Panc1 (cell line): ENCODE data around the gene CCDC6.

Experiments
- POLR2AphosphoS5 ChIP-seq: IDR thresholded peaks from 2 replicates; pipeline ENCODE4 v1.6.1; 2012; ENCODE audit warnings: mild to moderate bottlenecking, low read depth, low read length, moderate library complexity
- TF ChIP-seq, protein P1 (sequence below): fragments of 450-650 bp; IDR thresholded peaks from 2 replicates; pipeline ENCODE4 v1.5.1; 2017; ENCODE audit warnings: mild to moderate bottlenecking
- TF ChIP-seq, protein P2 (sequence below), 2 experiments: IDR thresholded peaks; 2 replicates each; pipeline ENCODE4 v1.6.1; 2011 to 2012; ENCODE audit warnings: low read depth in 2 of 2, control low read depth in 1 of 2, low read length in 1 of 2, mild to moderate bottlenecking in 1 of 2, moderate library complexity in 1 of 2; ENCODE audit not compliant: insufficient read depth in 1 of 2

DNA sequence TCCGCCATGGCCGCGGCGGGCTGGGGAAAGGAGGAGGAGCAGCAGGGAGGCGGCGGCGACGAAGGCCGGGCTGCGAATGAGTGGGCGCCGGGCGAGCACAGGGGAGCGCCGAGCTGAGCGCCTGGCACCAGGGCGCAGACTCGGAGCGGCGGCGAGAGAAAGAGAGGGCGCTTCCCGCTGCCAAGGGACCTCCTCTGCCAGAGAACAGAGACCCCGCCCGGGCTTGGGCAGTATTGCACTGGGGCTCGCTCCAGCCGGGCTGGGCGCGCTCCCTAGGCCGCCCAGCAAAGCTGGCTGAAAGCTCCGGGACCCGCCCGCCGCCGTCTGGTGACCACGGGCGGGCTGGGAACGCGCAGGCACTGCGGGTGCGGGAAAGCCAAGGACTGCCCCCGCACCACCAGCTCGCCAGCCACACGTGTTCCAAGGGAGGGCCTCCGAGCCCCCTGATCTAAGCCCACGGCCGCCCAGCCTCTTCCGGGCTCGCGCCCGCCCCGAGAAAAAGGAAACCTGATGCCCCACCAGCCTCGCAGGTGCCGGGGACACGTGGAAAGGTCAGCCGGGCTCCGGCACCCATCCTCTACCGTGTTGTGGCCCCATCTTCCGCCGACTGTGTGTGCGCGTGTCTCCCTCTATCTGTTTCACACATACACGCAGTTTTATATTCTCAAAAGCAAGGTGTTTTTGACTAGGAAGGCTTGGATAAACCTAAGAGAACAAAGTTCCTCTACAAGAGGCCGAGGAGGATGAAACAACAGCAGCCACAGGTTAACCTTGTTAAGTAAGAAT is at the start of gene CCDC6:
- TF ChIP-seq, protein P1, sequence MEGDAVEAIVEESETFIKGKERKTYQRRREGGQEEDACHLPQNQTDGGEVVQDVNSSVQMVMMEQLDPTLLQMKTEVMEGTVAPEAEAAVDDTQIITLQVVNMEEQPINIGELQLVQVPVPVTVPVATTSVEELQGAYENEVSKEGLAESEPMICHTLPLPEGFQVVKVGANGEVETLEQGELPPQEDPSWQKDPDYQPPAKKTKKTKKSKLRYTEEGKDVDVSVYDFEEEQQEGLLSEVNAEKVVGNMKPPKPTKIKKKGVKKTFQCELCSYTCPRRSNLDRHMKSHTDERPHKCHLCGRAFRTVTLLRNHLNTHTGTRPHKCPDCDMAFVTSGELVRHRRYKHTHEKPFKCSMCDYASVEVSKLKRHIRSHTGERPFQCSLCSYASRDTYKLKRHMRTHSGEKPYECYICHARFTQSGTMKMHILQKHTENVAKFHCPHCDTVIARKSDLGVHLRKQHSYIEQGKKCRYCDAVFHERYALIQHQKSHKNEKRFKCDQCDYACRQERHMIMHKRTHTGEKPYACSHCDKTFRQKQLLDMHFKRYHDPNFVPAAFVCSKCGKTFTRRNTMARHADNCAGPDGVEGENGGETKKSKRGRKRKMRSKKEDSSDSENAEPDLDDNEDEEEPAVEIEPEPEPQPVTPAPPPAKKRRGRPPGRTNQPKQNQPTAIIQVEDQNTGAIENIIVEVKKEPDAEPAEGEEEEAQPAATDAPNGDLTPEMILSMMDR = peak; percentile 96
- TF ChIP-seq POLR2AphosphoS5 = peak; percentile 75
- TF ChIP-seq, protein P2, sequence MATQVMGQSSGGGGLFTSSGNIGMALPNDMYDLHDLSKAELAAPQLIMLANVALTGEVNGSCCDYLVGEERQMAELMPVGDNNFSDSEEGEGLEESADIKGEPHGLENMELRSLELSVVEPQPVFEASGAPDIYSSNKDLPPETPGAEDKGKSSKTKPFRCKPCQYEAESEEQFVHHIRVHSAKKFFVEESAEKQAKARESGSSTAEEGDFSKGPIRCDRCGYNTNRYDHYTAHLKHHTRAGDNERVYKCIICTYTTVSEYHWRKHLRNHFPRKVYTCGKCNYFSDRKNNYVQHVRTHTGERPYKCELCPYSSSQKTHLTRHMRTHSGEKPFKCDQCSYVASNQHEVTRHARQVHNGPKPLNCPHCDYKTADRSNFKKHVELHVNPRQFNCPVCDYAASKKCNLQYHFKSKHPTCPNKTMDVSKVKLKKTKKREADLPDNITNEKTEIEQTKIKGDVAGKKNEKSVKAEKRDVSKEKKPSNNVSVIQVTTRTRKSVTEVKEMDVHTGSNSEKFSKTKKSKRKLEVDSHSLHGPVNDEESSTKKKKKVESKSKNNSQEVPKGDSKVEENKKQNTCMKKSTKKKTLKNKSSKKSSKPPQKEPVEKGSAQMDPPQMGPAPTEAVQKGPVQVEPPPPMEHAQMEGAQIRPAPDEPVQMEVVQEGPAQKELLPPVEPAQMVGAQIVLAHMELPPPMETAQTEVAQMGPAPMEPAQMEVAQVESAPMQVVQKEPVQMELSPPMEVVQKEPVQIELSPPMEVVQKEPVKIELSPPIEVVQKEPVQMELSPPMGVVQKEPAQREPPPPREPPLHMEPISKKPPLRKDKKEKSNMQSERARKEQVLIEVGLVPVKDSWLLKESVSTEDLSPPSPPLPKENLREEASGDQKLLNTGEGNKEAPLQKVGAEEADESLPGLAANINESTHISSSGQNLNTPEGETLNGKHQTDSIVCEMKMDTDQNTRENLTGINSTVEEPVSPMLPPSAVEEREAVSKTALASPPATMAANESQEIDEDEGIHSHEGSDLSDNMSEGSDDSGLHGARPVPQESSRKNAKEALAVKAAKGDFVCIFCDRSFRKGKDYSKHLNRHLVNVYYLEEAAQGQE (IDR thresholded peaks at IDR 0.05; ENCODE audit: insufficient read depth in 1 of 2, low read depth in 2 of 2, low read length in 1 of 2) = peak in 1 of 2 experiments; percentile 79; a peak in 3 of 4 replicates
